HepG2 (cell line): ENCODE data around the gene COL4A6. TPM values are rescaled to one million over a fixed set of nuclear protein-coding genes. Genes with fewer than 3 reads are reported as not detected.

Experiments used
- ATAC-seq: fragments of 200-7000 bp; cut with Tn5 transposase; 3 replicates; pipeline ENCODE4 v1.9.1; 2020; ENCODE audit warnings: mild to moderate bottlenecking, moderate library complexity
- BruUV-seq: library from RNA; stranded (reverse); fragments of 400-500 nt; replicated peaks from 2 replicates; lab custom pipeline; 2021; lab: Mats Ljungman, UMichigan
- CTCF ChIA-PET: fragments of 300-600 bp; formaldehyde crosslinking; extraction: SDS; loops from one replicate; lab custom pipeline; 2021; ENCODE audit warnings: low total read pairs, inconsistent platforms, low intra/inter-chr PET ratio; lab: Yijun Ruan, JAX
- POLR2A ChIA-PET: fragments of 350-600 bp; sonication (Branson Sonifier 250); formaldehyde crosslinking; loops from one replicate; lab custom pipeline; 2020; ENCODE audit warnings: antibody characterized with exemption, inconsistent platforms; lab: Yijun Ruan, JAX
- DNase-seq: peaks from one replicate; pipeline ENCODE4 v3.0.0-alpha.2; 2015; ENCODE audit warnings: low spot score
- FAIRE-seq: peaks from 3 replicates; lab custom pipeline; 2011; peaks lifted over from hg19 to GRCh38; lab: Jason Lieb, UNC
- H2AFZ ChIP-seq: one replicate; pipeline ENCODE4 v1.6.1; 2011; ENCODE audit warnings: low read length, inconsistent platforms
- H3K27ac ChIP-seq: fragments of 300-600 bp; 3 replicates; pipeline ENCODE4 v1.8.0; 2011; ENCODE audit warnings: mixed run types, mild to moderate bottlenecking, mixed read lengths, low read length, inconsistent platforms; ENCODE audit not compliant: insufficient read depth; ENCODE audit errors: extremely low read length
- H3K27me3 ChIP-seq, 2 experiments: fragments of 200-600 bp in 1 of 2; 2 replicates in 1 of 2; 3 replicates in 1 of 2; pipeline versions ENCODE4 v1.6.0 to v1.8.0; 2011; ENCODE audit warnings: low read length in 2 of 2, mild to moderate bottlenecking in 2 of 2, moderate library complexity in 2 of 2, inconsistent platforms in 1 of 2; ENCODE audit not compliant: insufficient read depth in 2 of 2, control insufficient read depth in 1 of 2
- H3K36me3 ChIP-seq, 2 experiments: fragments of 200-600 bp in 1 of 2; replicated peaks in 1 of 2; 2 replicates in 1 of 2; 3 replicates in 1 of 2; pipeline versions ENCODE4 v1.5.1 to v1.8.0; 2011; ENCODE audit warnings: low read length in 2 of 2, inconsistent platforms in 1 of 2; ENCODE audit not compliant: insufficient read depth in 2 of 2, control insufficient read depth in 1 of 2
- H3K4me1 ChIP-seq: 2 replicates; pipeline ENCODE4 v1.5.1; 2012; ENCODE audit warnings: low read length, inconsistent platforms; ENCODE audit not compliant: insufficient read depth
- H3K4me2 ChIP-seq: 2 replicates; pipeline ENCODE4 v1.6.0; 2011; ENCODE audit warnings: low read depth, low read length, inconsistent platforms
- H3K4me3 ChIP-seq, 3 experiments: fragments of 200-600 bp in 1 of 3; sonication (generic), shearing (Covaris generic) in 1 of 3; replicated peaks in 1 of 3; 2 replicates each; pipeline ENCODE4 v1.5.1; 2011 to 2016; ENCODE audit warnings: low read length in 3 of 3, inconsistent platforms in 2 of 3, low read depth in 2 of 3, mild to moderate bottlenecking in 2 of 3, control low read depth in 1 of 3, mixed read lengths in 1 of 3; ENCODE audit not compliant: insufficient read depth in 1 of 3
- H3K79me2 ChIP-seq: one replicate; pipeline ENCODE4 v1.6.1; 2011; ENCODE audit warnings: low read length, inconsistent platforms; ENCODE audit not compliant: insufficient read depth
- H3K9ac ChIP-seq: 2 replicates; pipeline ENCODE4 v1.6.0; 2011; ENCODE audit warnings: mild to moderate bottlenecking, low read depth, low read length, inconsistent platforms; ENCODE audit not compliant: insufficient read depth
- H3K9me3 ChIP-seq: 2 replicates; pipeline ENCODE4 v1.5.1; 2012; ENCODE audit warnings: mild to moderate bottlenecking, low read length
- H4K20me1 ChIP-seq: 2 replicates; pipeline ENCODE4 v1.6.0; 2011; ENCODE audit warnings: inconsistent platforms, mild to moderate bottlenecking, low read length, moderate library complexity; ENCODE audit not compliant: insufficient read depth
- FOXA1 ChIP-seq, 2 experiments: fragments of 450-650 bp in 1 of 2; sonication (generic) in 1 of 2; formaldehyde crosslinking in 1 of 2; IDR thresholded peaks; 2 replicates each; pipeline versions ENCODE4 v1.4.0 to v1.6.1; 2016 to 2020; ENCODE audit warnings: missing genetic modification reagents in 1 of 2
- HMG20B ChIP-seq: conservative IDR thresholded peaks from 2 replicates; pipeline ENCODE4 v1.6.1; 2016; ENCODE audit warnings: missing genetic modification reagents, missing compliant biosample characterization
- HOXD1 ChIP-seq: sonication (generic); formaldehyde crosslinking; IDR thresholded peaks from 2 replicates; pipeline ENCODE4 v1.5.0; 2020; ENCODE audit warnings: missing genetic modification reagents
- IKZF1 ChIP-seq: fragments of 450-650 bp; IDR thresholded peaks from 2 replicates; pipeline ENCODE4 v1.7.1; 2016
- IRX3 ChIP-seq: sonication (generic); formaldehyde crosslinking; IDR thresholded peaks from 2 replicates; pipeline ENCODE4 v1.8.1; 2023; ENCODE audit warnings: mild to moderate bottlenecking, low read depth, missing genetic modification reagents, borderline replicate concordance
- KAT7 ChIP-seq: IDR thresholded peaks from 2 replicates; pipeline ENCODE4 v1.6.1; 2018; ENCODE audit warnings: borderline replicate concordance, missing compliant biosample characterization
- KLF12 ChIP-seq: sonication (generic); formaldehyde crosslinking; IDR thresholded peaks from 2 replicates; pipeline ENCODE4 v1.4.0; 2020; ENCODE audit warnings: missing genetic modification reagents, borderline replicate concordance
- NFE2 ChIP-seq: sonication (generic); formaldehyde crosslinking; IDR thresholded peaks from 2 replicates; pipeline ENCODE4 v1.4.0; 2020; ENCODE audit warnings: missing genetic modification reagents
- SMARCC2 ChIP-seq: fragments of 450-650 bp; IDR thresholded peaks from 2 replicates; pipeline ENCODE4 v1.6.1; 2017; ENCODE audit warnings: antibody characterized with exemption, mild to moderate bottlenecking
- ZNF567 ChIP-seq: sonication (generic); formaldehyde crosslinking; IDR thresholded peaks from 2 replicates; pipeline ENCODE4 v1.8.1; 2023; ENCODE audit warnings: mild to moderate bottlenecking, missing genetic modification reagents, borderline replicate concordance
- ZNF780A ChIP-seq: sonication (generic); formaldehyde crosslinking; IDR thresholded peaks from 2 replicates; pipeline ENCODE4 v1.8.0; 2022; ENCODE audit warnings: mild to moderate bottlenecking, missing genetic modification reagents, moderate library complexity
- ZNF790 ChIP-seq: sonication (generic); formaldehyde crosslinking; IDR thresholded peaks from 2 replicates; pipeline ENCODE4 v1.8.0; 2022; ENCODE audit warnings: missing genetic modification reagents, mild to moderate bottlenecking, borderline replicate concordance
- WGBS: methylation state at CpG from one replicate; pipeline ENCODE4 v1.1.6; 2017; ENCODE audit warnings: low lambda C conversion rate; 5-methylcytosine and 5-hydroxymethylcytosine counted together
- in situ Hi-C: cut with HindIII; loops from 2 replicates; pipeline ENCODE4 v1.10.0; 2017; ENCODE audit warnings: low pct_unique_long_range_greater_than_20kb; ENCODE audit not compliant: extremely low pct_ligation_motif_present
- intact Hi-C: fragments of 100-400 bp; cut with micrococcal nuclease; formaldehyde crosslinking; loops from one replicate; pipeline ENCODE4 v1.10.0; 2022; ENCODE audit not compliant: unreplicated experiment
- polyA plus RNA-seq, 8 experiments: library from polyadenylated mRNA; depleted of rRNA in 3 of 8; stranded (reverse) in 7 of 8; unstranded in 1 of 8; fragments of >200 nt; fragmentation: Illumina TruSeq in 4 of 8; extraction: Trizol in 4 of 8; gene quantifications; 2 replicates each; pipeline versions ENCODE4 v1.2.1 to v1.2.3, GENCODE V29; 2011 to 2016; ENCODE audit warnings: low read depth in 4 of 8, missing spikeins in 1 of 8, mixed read lengths in 1 of 8; ENCODE audit not compliant: insufficient read depth in 1 of 8
- total RNA-seq, 5 experiments: library from RNA; depleted of rRNA; stranded (reverse); fragments of >200 nt; fragmentation: Illumina TruSeq; extraction: Trizol; gene quantifications; 2 replicates each; pipeline ENCODE4 v1.2.3, GENCODE V29; 2016; ENCODE audit warnings: low read depth in 1 of 5
- TF ChIP-seq, protein P1 (sequence below): sonication (generic); formaldehyde crosslinking; IDR thresholded peaks from 2 replicates; pipeline ENCODE4 v1.4.0; 2020; ENCODE audit warnings: missing genetic modification reagents
- TF ChIP-seq, protein P2 (sequence below): sonication (generic); formaldehyde crosslinking; IDR thresholded peaks from 2 replicates; pipeline ENCODE4 v1.5.1; 2020; ENCODE audit warnings: missing genetic modification reagents, mild to moderate bottlenecking, borderline replicate concordance
- TF ChIP-seq, protein P3 (sequence below): sonication (generic); formaldehyde crosslinking; IDR thresholded peaks from 2 replicates; pipeline ENCODE4 v1.5.1; 2020; ENCODE audit warnings: missing genetic modification reagents, mild to moderate bottlenecking, borderline replicate concordance

COL4A6 gene
- total and polyA plus RNA-seq, 2 of the 13 experiments (the other 11 are each of a cell fraction or from before 2014, with no cell fraction given) = 4.5 to 8.2 TPM

DNA sequence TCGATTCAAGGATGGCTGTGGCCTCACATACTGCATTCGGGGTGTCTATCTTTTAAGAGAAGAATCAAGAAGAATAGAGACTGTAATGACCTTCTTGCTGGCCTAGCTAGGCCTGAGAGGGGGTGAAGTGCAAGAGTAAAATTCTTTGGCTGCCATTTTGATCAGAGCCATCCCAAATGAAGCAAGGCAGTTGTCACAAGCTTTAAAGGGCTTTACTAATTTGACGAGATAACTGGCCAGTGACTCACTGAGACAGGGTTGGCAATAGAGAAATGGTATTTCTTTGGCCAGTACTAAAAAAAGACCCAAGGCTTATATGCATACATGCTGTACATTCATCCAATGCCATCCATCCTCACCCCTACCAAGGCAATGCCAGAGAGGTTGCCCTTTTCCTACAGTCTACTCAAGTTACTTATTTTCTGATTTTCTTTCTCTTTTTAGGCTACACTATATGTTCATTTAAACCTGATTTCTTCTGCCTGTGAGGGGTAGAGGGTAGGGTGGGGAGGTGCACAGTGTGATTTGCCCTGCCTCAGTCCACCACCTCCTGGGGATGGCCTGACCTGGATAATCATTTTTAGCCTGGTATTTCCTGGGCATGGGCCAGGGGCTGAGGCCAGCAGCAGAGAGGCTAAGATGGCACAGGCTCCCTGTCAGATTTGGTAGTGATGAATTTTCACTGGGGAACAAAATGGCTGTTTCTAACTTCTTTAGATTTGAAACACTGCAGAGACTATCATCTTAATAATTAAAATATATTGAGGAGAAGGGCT lies 314.4 kb downstream of the COL4A6 start (continued):
- no peak for TF ChIP-seq ZNF790
- TF ChIP-seq KLF12 (CRISPR knock-in tag) = no peak
- TF ChIP-seq KAT7 (CRISPR knock-in tag) = no peak
- TF ChIP-seq, all 625 proteins: peak for 0

DNA sequence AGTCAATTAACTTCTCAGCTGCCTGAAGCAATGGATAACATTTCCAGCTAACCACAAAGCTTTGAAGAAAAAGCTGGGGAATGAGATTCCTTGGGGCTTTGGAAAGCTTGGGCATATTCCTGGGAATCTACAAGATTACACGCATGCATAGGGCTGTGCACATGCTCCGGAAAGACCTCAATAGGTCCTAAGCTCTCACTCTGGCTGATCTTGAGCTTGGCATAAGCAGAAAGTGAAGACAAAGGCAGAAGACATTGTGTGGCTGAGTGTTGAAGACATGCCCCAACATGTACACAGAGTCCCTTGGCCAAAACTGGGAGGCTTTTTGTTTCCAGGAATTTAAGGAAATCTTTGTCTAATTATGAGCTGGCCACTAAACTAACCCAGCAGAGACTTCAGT lies 315.5 kb downstream of the COL4A6 start:
- in situ Hi-C loops = no loop called here
- no peaks in the 10 kb centered on the region for H3K9me3 ChIP-seq
- DNase-seq = no peak
- no peak overlapping the region for H3K9ac ChIP-seq
- WGBS = 100% methylated on average over 2 of the region's 2 CpGs
- intact Hi-C loops = no loop called here
- POLR2A ChIA-PET = no interaction called here
- H3K27ac ChIP-seq = no peak overlapping the region
- no peak overlapping the region for H3K4me2 ChIP-seq
- H3K79me2 ChIP-seq = no peaks in the 10 kb centered on the region
- BruUV-seq = no TSS peak
- no peak for ATAC-seq
- H3K27me3 ChIP-seq = no peaks in the 10 kb centered on the region
- H3K36me3 ChIP-seq = no peaks in the 10 kb centered on the region
- CTCF ChIA-PET = no interaction called here
- FAIRE-seq = no peak
- no peak overlapping the region for H2AFZ ChIP-seq
- no peaks in the 10 kb centered on the region for H4K20me1 ChIP-seq
- no peak overlapping the region for H3K4me3 ChIP-seq
- no peaks in the 10 kb centered on the region for H3K4me1 ChIP-seq
- TF ChIP-seq IKZF1 = no peak
- TF ChIP-seq, protein P1, sequence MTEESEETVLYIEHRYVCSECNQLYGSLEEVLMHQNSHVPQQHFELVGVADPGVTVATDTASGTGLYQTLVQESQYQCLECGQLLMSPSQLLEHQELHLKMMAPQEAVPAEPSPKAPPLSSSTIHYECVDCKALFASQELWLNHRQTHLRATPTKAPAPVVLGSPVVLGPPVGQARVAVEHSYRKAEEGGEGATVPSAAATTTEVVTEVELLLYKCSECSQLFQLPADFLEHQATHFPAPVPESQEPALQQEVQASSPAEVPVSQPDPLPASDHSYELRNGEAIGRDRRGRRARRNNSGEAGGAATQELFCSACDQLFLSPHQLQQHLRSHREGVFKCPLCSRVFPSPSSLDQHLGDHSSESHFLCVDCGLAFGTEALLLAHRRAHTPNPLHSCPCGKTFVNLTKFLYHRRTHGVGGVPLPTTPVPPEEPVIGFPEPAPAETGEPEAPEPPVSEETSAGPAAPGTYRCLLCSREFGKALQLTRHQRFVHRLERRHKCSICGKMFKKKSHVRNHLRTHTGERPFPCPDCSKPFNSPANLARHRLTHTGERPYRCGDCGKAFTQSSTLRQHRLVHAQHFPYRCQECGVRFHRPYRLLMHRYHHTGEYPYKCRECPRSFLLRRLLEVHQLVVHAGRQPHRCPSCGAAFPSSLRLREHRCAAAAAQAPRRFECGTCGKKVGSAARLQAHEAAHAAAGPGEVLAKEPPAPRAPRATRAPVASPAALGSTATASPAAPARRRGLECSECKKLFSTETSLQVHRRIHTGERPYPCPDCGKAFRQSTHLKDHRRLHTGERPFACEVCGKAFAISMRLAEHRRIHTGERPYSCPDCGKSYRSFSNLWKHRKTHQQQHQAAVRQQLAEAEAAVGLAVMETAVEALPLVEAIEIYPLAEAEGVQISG (CRISPR knock-in tag) = no peak
- TF ChIP-seq, protein P2, sequence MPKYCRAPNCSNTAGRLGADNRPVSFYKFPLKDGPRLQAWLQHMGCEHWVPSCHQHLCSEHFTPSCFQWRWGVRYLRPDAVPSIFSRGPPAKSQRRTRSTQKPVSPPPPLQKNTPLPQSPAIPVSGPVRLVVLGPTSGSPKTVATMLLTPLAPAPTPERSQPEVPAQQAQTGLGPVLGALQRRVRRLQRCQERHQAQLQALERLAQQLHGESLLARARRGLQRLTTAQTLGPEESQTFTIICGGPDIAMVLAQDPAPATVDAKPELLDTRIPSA (CRISPR knock-in tag) = no peak
- TF ChIP-seq SMARCC2 = no peak
- no peak for TF ChIP-seq IRX3
- no peak for TF ChIP-seq NFE2 (CRISPR knock-in tag)
- TF ChIP-seq, protein P3, sequence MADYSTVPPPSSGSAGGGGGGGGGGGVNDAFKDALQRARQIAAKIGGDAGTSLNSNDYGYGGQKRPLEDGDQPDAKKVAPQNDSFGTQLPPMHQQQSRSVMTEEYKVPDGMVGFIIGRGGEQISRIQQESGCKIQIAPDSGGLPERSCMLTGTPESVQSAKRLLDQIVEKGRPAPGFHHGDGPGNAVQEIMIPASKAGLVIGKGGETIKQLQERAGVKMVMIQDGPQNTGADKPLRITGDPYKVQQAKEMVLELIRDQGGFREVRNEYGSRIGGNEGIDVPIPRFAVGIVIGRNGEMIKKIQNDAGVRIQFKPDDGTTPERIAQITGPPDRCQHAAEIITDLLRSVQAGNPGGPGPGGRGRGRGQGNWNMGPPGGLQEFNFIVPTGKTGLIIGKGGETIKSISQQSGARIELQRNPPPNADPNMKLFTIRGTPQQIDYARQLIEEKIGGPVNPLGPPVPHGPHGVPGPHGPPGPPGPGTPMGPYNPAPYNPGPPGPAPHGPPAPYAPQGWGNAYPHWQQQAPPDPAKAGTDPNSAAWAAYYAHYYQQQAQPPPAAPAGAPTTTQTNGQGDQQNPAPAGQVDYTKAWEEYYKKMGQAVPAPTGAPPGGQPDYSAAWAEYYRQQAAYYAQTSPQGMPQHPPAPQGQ (CRISPR knock-in tag) = no peak
- no peak for TF ChIP-seq HMG20B (CRISPR knock-in tag)
- no peak for TF ChIP-seq FOXA1 (IDR thresholded peaks at IDR 0.05)
- TF ChIP-seq FOXA1 (CRISPR knock-in tag; IDR thresholded peaks at IDR 0.05) = no peak
- TF ChIP-seq ZNF567 (CRISPR knock-in tag) = no peak
- TF ChIP-seq HOXD1 (CRISPR knock-in tag) = no peak
- TF ChIP-seq ZNF780A (CRISPR knock-in tag) = no peak
